NCI-H446 treated with DMSO at 0.1 percent for 48 hours (cell line): ENCODE data around the gene MLH1.

Source experiments
- DNase-seq: peaks from one replicate; lab custom pipeline; 2025; lab: John Stamatoyannopoulos, UW

Gene MLH1

GRCh38 chr3:37094636-37095035 is 101.3 kb downstream of the MLH1 start:
- DNase-seq: no peak

DNA sequence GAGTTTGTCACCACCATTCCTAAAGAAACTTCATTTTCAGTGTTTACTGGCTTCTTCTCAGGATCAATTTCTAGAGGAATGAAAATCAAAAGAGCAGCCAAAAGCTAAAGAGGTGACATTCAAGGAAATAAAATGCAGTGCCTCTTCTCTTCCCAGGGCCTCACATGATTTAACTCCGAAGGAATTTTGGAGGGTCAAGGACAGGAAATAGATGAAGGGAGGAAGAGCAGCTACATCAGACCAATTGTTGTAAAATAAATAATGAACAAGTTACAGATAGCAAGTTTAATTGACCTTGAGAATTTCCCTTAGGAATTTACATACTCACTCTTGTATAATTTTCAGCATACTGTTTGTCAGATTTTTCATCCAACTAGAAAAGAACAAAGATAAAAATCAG is 103.0 kb downstream of the MLH1 start:
- no peak for DNase-seq

DNA sequence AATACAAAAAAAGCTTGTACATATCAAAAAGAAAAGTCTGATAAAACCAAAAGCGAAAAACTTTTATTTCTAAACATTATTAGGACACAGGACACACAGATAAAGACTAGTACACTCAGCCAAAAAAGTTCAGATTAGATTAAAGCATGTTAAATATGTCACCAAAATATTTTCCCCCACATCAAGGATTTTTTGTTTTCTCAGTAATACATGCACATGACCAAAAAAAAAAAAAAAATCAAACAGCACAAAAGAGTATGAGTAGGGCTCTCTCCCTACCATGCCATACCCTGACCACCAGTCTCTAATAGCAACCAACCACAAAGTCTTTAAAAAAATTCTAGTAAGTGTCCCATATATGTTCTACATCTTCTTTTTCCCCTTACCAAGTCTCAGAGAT is 103.7 kb downstream of the MLH1 start:
- DNase-seq: no peak

DNA sequence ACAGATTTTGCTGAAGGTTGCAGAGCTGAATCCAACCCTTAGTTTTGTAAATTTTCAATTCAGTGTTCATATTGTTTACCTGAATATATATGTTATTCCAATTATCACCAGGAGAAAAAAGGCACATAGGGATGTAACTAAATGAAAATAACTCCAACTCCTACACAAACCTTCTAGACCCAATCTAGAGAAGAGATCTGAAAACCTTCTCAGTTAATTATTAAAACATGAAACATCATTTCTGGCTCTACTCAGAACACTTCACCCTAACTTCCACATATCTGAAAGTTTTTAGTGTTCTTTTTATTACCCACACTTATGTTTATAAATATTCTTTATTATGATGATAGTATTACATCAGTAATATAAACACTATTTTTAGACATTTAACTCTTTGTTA is 104.5 kb downstream of the MLH1 start:
- DNase-seq: no peak

- no peak for DNase-seq
Measured at GRCh38 chr3:37098884-37099283, 105.6 kb downstream of the MLH1 start.

DNA sequence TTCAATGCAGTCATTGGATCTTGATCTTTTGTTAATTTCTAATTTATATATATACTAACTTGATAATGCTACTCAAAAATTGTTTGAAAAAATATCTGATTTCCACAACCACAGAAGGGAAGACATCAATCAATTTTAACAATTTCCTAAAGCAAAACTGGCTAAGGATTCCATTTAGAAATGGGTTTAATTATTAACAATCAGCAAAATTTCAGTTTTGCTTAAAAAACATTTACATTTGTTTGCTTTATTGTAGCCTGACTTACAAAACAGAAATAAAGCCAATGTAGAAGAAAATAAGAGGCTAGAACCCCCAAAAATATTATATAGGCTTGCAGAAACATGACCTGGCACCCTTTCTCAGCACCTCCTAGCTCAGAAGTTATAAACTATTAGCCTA is 106.2 kb downstream of the MLH1 start:
- no peak for DNase-seq

GRCh38 chr3:37100411-37100810 is 107.1 kb downstream of the MLH1 start:
- DNase-seq: no peak
